SK-N-DZ (cell line): ENCODE data around the gene TSPAN4.

ENCODE experiments used
- DNase-seq: peaks from one replicate; pipeline ENCODE4 v3.0.0-alpha.2; 2015; ENCODE audit warnings: low spot score

TSPAN4 gene

GRCh38 chr11:848380-848931, 5.8 kb downstream of the TSPAN4 start:
- no peak for DNase-seq

- DNase-seq: peak; percentile 74
Measured at GRCh38 chr11:849104-849824, 6.6 kb downstream of the TSPAN4 start.

DNA sequence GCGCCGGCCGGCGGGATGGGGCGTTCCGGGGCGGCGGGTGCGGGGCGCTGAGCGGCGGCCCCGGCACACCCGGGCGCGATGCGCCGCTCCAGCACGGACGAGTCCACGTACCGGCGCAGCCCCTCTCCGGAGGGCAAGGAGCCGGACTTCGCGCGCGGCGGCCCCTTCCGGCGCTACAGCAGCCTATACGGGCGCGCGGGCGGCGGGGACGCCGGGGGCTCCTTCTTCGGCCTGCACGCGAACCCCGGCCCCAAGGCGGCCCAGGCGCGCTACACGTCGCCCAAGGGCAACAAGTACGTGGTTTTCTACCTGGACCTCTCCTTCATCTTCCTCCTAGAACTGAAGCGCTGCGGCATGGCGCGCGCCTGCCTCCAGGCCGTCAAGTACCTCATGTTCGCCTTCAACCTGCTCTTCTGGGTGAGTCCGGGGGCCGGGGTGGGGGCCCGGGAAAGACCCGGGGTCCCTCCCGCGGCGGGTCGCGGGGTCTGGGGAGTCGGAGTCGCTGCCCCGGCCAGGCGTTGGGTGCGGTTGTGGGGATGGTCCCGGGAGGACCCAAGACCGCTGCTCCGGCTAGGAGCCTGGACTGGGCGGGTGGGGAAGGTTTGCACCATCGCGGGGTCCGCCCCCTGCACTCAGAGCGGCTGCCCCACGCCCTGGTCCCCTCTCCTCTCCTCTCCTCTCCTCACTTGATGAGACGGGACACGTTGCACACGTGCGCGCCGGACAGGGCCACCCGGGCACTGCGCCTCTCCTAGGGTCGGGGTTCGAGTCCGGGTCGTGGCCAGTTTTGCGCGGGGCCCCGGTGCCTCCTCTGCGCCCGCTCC, 7.5 kb downstream of the TSPAN4 start:
- no peak for DNase-seq

DNA sequence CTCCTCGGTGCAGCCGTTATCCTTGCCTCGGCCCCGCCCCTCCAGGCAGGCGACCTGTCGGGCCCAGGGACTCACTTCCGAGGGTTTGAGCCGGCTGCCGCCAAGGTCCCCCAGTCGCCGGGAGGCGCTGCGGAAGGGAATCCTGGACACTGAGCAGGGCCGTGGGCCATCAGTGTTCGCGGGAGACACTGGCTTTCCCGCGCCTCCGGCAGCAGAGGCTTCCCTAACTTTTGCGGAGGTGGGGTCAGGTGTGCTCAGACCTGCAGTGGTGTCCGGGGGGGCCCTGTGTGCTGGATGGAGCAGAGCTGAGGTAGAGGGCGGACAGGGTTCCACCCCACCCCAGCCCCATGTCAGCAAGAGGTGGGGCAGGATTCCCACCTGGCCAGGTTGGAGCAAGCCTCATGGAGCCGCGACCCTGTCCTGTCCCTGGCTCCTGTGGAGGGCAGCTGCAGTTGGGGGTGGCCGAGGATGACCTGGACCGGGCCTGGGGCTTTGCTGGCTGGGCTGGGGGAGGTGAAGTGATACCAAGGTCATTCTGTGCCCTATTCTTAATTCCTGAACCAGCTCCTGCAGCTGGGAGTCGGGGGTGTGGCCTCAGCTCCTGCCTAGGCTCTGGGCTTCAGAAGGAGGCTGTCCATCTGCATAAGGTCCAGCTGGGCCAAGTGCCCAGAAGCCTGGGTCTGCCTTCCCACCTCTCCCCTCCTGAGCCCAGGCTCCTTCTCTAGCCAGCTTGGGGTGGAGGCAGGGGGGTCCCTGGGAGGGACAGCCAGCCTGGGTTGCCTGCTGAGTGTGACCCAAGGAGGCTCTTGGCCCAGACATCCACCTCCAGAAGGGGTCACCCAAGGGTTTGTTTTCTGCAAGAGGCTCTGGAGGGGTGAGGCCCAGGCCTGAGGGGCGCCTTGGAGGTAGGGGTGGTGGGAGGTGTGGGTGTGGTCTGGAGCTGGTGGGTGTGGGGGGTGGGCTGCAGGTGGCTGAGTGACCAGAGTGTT, 8.4 kb downstream of the TSPAN4 start:
- DNase-seq: peak; percentile 70

GRCh38 chr11:852762-853161, 10.1 kb downstream of the TSPAN4 start:
- DNase-seq: no peak

GRCh38 chr11:853682-854448, 11.2 kb downstream of the TSPAN4 start:
- no peak for DNase-seq

DNA sequence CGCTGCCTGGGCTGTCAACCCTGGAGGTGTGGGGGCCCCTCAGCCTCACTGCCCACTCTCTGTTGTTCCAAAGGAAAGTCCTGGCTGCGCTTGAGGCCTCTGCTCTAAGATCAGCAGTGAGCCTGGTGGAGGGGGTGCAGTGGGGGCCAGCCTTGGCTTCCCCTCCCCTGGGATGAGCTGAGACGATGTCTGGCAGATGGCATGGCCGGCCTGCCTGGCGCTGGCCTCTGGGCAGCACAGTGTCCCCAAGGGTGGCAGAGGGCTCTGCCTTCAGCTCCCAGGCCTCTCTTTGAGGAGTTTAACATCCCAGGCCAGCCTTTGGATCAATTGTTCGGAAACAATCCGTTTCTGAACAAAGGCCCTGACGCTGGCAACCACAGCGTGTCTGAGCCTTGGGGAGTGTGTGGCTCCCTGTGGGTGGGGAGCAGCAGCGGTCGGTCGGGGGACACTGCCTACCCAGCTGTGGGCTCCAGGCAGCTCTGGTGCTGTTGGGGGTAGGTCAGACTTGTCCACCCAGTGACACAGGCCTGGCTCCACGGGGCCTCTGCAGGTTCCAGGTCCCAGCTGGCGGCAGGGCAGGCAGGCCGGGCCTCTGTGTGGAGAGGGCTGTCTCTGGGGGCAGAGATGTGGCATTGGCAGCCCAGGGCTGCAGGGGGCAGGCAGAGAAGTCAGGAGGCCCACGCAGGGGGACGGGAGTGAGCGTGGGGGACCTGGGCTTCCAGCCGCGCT, 12.1 kb downstream of the TSPAN4 start:
- no peak for DNase-seq

- DNase-seq: no peak
Measured at GRCh38 chr11:855330-855674, 12.7 kb downstream of the TSPAN4 start.

- DNase-seq: no peak
Measured at GRCh38 chr11:855796-856195, 13.1 kb downstream of the TSPAN4 start.

- no peak for DNase-seq
Measured at GRCh38 chr11:856397-856796, 13.7 kb downstream of the TSPAN4 start.

- DNase-seq: no peak
Measured at GRCh38 chr11:858053-858761, 15.6 kb downstream of the TSPAN4 start.

DNA sequence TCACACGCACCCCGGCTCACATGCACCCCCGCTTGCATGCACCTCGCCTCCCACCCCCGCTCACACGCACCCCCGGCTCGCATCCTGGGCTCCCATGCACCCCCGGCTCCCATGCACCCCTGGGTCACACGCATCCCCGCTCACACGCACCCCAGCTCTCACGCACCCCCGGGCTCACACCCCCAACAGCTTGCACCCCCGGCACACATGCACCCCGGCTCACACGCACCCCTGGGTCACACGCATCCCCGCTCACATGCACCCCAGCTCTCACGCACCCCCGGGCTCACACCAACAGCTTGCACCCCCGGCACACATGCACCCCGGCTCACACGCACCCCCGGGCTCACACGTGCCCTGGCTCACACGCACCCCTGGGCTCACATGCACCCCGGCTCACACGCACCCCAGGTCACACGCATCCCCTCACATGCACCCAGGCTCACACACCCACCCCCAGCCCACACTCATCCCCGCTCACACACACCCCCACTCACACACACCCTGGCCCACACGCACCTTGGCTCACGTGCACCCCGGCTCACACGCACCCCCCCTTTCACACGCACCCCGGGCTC, 16.2 kb downstream of the TSPAN4 start:
- DNase-seq: no peak

GRCh38 chr11:859394-860131, 16.9 kb downstream of the TSPAN4 start:
- DNase-seq: peak; percentile 67

DNA sequence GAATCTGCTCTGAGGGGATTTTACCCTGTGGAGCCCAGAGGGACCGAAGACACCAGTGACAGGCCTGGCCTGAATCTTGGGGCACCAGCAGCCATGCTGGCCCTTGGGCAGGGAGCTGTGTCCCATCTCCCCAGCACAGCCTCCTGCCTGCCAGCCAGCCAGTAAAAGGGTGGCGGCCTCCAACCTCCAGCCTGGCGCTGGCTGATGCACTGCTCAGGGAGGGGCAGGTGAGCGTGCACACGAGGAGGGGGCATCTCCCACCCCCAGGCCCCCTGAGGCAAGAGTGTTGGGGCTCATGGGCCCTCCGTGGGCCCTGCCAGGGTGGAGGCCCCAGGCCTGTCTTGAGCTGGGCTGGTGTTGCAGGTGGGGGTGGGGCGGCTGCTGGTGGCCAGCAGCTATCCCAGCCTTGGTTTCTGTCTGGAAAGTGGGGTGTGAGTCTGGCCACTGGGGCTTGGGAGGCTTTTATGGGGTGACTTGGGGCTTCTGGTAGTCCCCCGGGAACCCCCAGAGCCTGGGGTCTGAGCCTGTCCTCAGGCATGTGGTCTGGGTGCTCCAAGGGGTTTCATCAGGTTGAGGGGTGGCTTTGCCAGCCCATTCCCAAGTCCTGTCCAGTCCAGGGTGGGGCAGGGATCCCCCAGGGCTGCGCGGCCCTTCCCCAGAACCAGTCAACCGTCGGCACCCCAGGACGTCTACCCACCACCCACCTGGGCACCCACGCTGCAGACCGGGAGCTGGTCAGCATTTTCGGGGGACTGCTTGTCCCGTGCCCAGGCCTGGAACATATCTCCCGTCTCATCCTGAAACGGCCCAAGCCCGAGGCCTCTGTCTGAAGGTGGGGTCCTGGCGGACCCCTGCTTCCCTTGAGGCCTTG, 17.8 kb downstream of the TSPAN4 start:
- DNase-seq: no peak

DNA sequence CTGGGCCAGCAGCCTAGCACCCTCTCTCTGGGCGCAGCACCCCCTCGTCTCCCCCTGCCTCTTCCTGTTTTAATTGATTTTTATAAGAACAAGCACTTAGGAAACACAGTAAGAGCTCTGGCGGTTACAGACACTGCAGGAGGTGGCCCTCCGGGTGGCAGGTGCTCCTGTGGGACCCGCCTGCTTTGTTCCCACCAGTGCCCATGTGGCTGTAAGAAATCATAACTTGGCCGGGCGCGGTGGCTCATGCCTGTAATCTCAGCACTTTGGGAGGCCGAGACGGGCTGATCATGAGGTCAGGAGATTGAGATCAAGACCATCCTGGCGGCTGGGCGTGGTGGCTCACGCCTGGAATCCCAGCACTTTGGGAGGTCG, 18.4 kb downstream of the TSPAN4 start:
- no peak for DNase-seq

GRCh38 chr11:862081-862661, 19.5 kb downstream of the TSPAN4 start:
- DNase-seq: peak; percentile 82

- no peak for DNase-seq
Measured at GRCh38 chr11:862696-863022, 20.0 kb downstream of the TSPAN4 start.
